B cell (primary cell): ENCODE measurements around the gene SH3TC1. TPM values are rescaled to one million over a fixed set of nuclear protein-coding genes. Genes with fewer than 3 reads are reported as not detected.

Experiments used
- ATAC-seq: fragments of 200-7000 bp; cut with Tn5 transposase; one replicate; pipeline ENCODE4 v1.10.0; 2021; ENCODE audit warnings: low read depth, mild to moderate bottlenecking, moderate number of reproducible peaks, moderate library complexity
- CTCF ChIA-PET: fragments of 350-600 bp; sonication (Branson Sonifier 250); formaldehyde crosslinking; loops from one replicate; lab custom pipeline; 2021; ENCODE audit warnings: antibody characterized with exemption, inconsistent platforms; lab: Charles Lee
- POLR2A ChIA-PET: fragments of 350-600 bp; sonication (Branson Sonifier 250); formaldehyde crosslinking; loops from one replicate; lab custom pipeline; 2021; ENCODE audit warnings: antibody characterized with exemption; lab: Charles Lee
- DNase-seq: peaks from one replicate; pipeline ENCODE4 v3.0.0; 2013
- H2AFZ ChIP-seq: 2 replicates; pipeline ENCODE4 v1.6.1; 2012; ENCODE audit warnings: mild to moderate bottlenecking, low read depth, low read length; ENCODE audit not compliant: insufficient read depth, poor library complexity, severe bottlenecking
- H3K27ac ChIP-seq, 2 donors: 1 replicate in 1 of 2; 2 replicates in 1 of 2; pipeline ENCODE4 v1.5.1; 2012 to 2013; ENCODE audit warnings: low read length in 2 of 2, mild to moderate bottlenecking in 2 of 2, moderate library complexity in 1 of 2
- H3K27me3 ChIP-seq, 4 experiments: fragments of 200-600 bp in 1 of 4; sonication (generic) in 1 of 4; replicated peaks in 1 of 4; 1 replicate in 2 of 4; 2 replicates in 2 of 4; pipeline versions ENCODE4 v1.6.1 to v1.7.0; 2013 to 2016; ENCODE audit warnings: low read length in 3 of 4, mild to moderate bottlenecking in 2 of 4, mixed read lengths in 1 of 4, moderate library complexity in 1 of 4; ENCODE audit not compliant: insufficient read depth in 4 of 4, control insufficient read depth in 3 of 4; ENCODE audit errors: control extremely low read depth in 1 of 4
- H3K36me3 ChIP-seq, 2 experiments: replicated peaks in 1 of 2; 1 replicate in 1 of 2; 2 replicates in 1 of 2; pipeline versions ENCODE4 v1.6.1 to v1.7.1; 2013; ENCODE audit warnings: low read length in 1 of 2; ENCODE audit not compliant: insufficient read depth in 2 of 2, control insufficient read depth in 1 of 2; ENCODE audit errors: control extremely low read depth in 1 of 2, extremely low read depth in 1 of 2
- H3K4me1 ChIP-seq, 2 donors: fragments of 200-600 bp in 1 of 2; sonication (generic) in 1 of 2; 1 replicate in 1 of 2; 2 replicates in 1 of 2; pipeline versions ENCODE4 v1.5.1 to v1.6.1; 2013 to 2017; ENCODE audit warnings: low read length in 2 of 2; ENCODE audit not compliant: control insufficient read depth in 2 of 2, insufficient read depth in 2 of 2
- H3K4me2 ChIP-seq: replicated peaks from 2 replicates; pipeline ENCODE3; 2012; ENCODE audit warnings: mild to moderate bottlenecking, low read depth, low read length; ENCODE audit not compliant: poor library complexity, severe bottlenecking
- H3K4me3 ChIP-seq, 5 experiments: fragments of 200-600 bp in 1 of 5; sonication (generic) in 1 of 5; 1 replicate in 3 of 5; 2 replicates in 2 of 5; pipeline versions ENCODE4 v1.5.1 to v1.7.0; 2011 to 2016; ENCODE audit warnings: low read length in 4 of 5, mild to moderate bottlenecking in 4 of 5, low read depth in 2 of 5, control low read depth in 1 of 5, moderate library complexity in 1 of 5; ENCODE audit not compliant: insufficient read depth in 1 of 5; ENCODE audit errors: control extremely low read depth in 1 of 5, extremely low read depth in 1 of 5
- H3K79me2 ChIP-seq: fragments of 200-600 bp; sonication (generic); one replicate; pipeline ENCODE4 v1.6.0; 2016; ENCODE audit warnings: low read length; ENCODE audit not compliant: control insufficient read depth, insufficient read depth
- H3K9ac ChIP-seq: fragments of 200-600 bp; sonication (generic); 2 replicates; pipeline ENCODE4 v1.6.1; 2017; ENCODE audit warnings: mild to moderate bottlenecking, low read length, moderate library complexity
- H3K9me3 ChIP-seq, 3 donors: one replicate each; pipeline versions ENCODE4 v1.6.1 to v1.7.1; 2013; ENCODE audit warnings: low read length in 2 of 3; ENCODE audit not compliant: control insufficient read depth in 2 of 3, insufficient read depth in 1 of 3; ENCODE audit errors: control extremely low read depth in 1 of 3
- H4K20me1 ChIP-seq: 2 replicates; pipeline ENCODE4 v1.6.0; 2012; ENCODE audit warnings: mild to moderate bottlenecking, low read length; ENCODE audit not compliant: insufficient read depth, control insufficient read depth, poor library complexity, severe bottlenecking
- H3K27ac Mint-ChIP-seq: one replicate; pipeline ENCODE4 v1.8.0; 2021; ENCODE audit warnings: mixed read lengths
- H3K27me3 Mint-ChIP-seq: one replicate; pipeline ENCODE4 v1.8.0; 2021; ENCODE audit warnings: mixed read lengths
- H3K4me1 Mint-ChIP-seq: one replicate; pipeline ENCODE4 v1.8.0; 2021; ENCODE audit warnings: mixed read lengths
- H3K4me3 Mint-ChIP-seq: one replicate; pipeline ENCODE4 v1.8.0; 2021; ENCODE audit warnings: mixed read lengths
- H3K9me3 Mint-ChIP-seq: one replicate; pipeline ENCODE4 v1.8.0; 2022; ENCODE audit warnings: mixed read lengths; ENCODE audit not compliant: insufficient read depth
- EZH2 ChIP-seq: IDR thresholded peaks from 2 replicates; pipeline ENCODE4 v1.6.1; 2012; ENCODE audit warnings: borderline replicate concordance, low read depth, mild to moderate bottlenecking, moderate library complexity, low read length; ENCODE audit not compliant: insufficient read depth, poor library complexity, severe bottlenecking
- WGBS: methylation state at CpG from one replicate; pipeline ENCODE4 v1.1.5; 2013; ENCODE audit warnings: missing lambda C conversion rate; ENCODE audit not compliant: insufficient coverage; 5-methylcytosine and 5-hydroxymethylcytosine counted together
- intact Hi-C: fragments of 100-400 bp; cut with micrococcal nuclease; formaldehyde crosslinking; loops from one replicate; pipeline ENCODE4 v1.10.0; 2022
- polyA plus RNA-seq: library from polyadenylated mRNA; depleted of rRNA; stranded (reverse); fragments of >200 nt; gene quantifications from 2 replicates; pipeline ENCODE4 v1.2.3, GENCODE V29; 2012
- total RNA-seq, 2 donors: library from RNA; stranded (reverse); fragments of 120-200 nt in 1 of 2; gene quantifications; 1 replicate in 1 of 2; 2 replicates in 1 of 2; pipeline versions ENCODE4 v1.2.3 to v1.2.4, GENCODE V29; 2013 to 2022
- TF ChIP-seq, protein P1 (sequence below): fragments of 200-600 bp; IDR thresholded peaks from one replicate; pipeline ENCODE4 v1.8.0; 2022; ENCODE audit warnings: antibody characterized with exemption, mild to moderate bottlenecking

Gene SH3TC1
- total and polyA plus RNA-seq, 2 donors (not counting 1 experiment from before 2014, with no cell fraction given) = 63.8 to 388 TPM

DNA sequence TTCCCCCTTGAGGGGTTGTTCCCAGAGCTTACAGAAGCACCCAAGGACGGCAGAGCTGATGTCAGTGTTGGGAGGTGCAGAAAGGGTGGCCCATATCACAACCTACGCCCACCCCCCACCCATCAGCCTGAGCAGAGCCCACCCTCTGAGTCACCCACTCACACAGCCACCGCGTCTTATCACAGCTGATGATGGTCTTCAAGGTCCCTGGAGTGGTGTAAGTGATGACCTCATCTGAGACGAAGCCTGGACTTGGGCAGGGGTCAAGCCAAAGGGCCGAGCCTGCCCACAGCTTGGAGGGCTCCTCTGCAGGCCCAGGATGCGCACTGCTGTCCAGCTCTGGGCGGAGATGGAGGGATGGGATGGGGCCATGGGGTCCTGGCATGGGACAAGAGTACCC lies 67.4 kb downstream of the SH3TC1 start:
- 84% methylated on average over 5 of the region's 8 CpGs for WGBS
- no peak for DNase-seq
- intact Hi-C loops = no loop called here

DNA sequence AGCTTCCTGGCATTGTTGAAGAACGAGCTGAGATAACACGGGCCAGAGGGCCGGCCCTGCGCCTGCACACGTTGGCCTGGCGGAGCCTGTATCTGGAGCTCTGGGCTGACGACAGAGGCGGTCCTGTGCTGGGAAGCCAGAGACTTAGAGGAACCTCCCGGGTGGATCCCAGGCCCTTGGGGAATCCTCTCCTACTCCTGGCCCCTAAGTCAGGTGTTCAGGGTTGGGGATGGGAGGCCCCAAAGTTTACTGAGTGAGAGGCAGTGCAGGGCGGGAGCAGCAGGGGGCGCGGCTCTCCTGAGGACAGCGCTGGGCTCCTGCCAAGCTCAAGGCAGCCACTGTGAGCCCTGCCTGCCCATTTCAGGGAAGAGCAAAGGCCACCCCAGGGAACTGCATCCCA lies 68.0 kb downstream of the SH3TC1 start:
- Histone ChIP-seq H3K4me2 (no peak overlapping the region), H3K27me3 (peaks cover 0 to 19% (median 2%) of the 10 kb centered on the region in 4 experiments), H3K4me3 (no peak overlapping the region), H2AFZ (no peak overlapping the region), H4K20me1 (no peaks in the 10 kb centered on the region), H3K9ac (no peak overlapping the region), H3K4me1 (no peaks in the 10 kb centered on the region), H3K79me2 (no peaks in the 10 kb centered on the region), H3K36me3 (no peaks in the 10 kb centered on the region), H3K27ac (no peak overlapping the region), H3K9me3 (no peaks in the 10 kb centered on the region)
- intact Hi-C loops = no loop called here
- H3K27ac Mint-ChIP-seq = no peak overlapping the region
- WGBS = 68% methylated on average over 13 of the region's 13 CpGs
- H3K4me3 Mint-ChIP-seq = no peak overlapping the region
- H3K9me3 Mint-ChIP-seq = no peaks in the 10 kb centered on the region
- POLR2A ChIA-PET = no interaction called here
- ATAC-seq = no peak
- TF ChIP-seq, protein P1, sequence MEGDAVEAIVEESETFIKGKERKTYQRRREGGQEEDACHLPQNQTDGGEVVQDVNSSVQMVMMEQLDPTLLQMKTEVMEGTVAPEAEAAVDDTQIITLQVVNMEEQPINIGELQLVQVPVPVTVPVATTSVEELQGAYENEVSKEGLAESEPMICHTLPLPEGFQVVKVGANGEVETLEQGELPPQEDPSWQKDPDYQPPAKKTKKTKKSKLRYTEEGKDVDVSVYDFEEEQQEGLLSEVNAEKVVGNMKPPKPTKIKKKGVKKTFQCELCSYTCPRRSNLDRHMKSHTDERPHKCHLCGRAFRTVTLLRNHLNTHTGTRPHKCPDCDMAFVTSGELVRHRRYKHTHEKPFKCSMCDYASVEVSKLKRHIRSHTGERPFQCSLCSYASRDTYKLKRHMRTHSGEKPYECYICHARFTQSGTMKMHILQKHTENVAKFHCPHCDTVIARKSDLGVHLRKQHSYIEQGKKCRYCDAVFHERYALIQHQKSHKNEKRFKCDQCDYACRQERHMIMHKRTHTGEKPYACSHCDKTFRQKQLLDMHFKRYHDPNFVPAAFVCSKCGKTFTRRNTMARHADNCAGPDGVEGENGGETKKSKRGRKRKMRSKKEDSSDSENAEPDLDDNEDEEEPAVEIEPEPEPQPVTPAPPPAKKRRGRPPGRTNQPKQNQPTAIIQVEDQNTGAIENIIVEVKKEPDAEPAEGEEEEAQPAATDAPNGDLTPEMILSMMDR = no peak
- no peaks in the 10 kb centered on the region for H3K4me1 Mint-ChIP-seq
- H3K27me3 Mint-ChIP-seq = peaks cover 39% of the 10 kb centered on the region
- DNase-seq = no peak
- CTCF ChIA-PET = interaction anchor here (0.8 to 1.4 kb wide), 3 partner anchors 9 to 137 kb away, joined by 3 to 6 read pairs (median 3); no protein-coding TSS in a partner anchor

More for the DNA sequence above, 67.4 kb downstream of the SH3TC1 start:
- TF ChIP-seq, protein P1 = no peak
- TF ChIP-seq EZH2 = no peak
- Histone ChIP-seq H3K4me1 (no peaks in the 10 kb centered on the region), H3K4me2 (no peak overlapping the region), H3K27me3 (peaks cover 0 to 19% (median 2%) of the 10 kb centered on the region in 4 experiments), H3K4me3 (no peak overlapping the region), H3K27ac (no peak overlapping the region), H3K9ac (no peak overlapping the region), H2AFZ (no peak overlapping the region), H3K36me3 (no peaks in the 10 kb centered on the region), H3K79me2 (no peaks in the 10 kb centered on the region), H3K9me3 (no peaks in the 10 kb centered on the region), H4K20me1 (no peaks in the 10 kb centered on the region)
- POLR2A ChIA-PET = no interaction called here
- Mint-ChIP-seq H3K27ac (no peak overlapping the region), H3K9me3 (no peaks in the 10 kb centered on the region), H3K27me3 (peaks cover 36% of the 10 kb centered on the region), H3K4me3 (no peak overlapping the region), H3K4me1 (no peaks in the 10 kb centered on the region)
- CTCF ChIA-PET = interaction anchor here (1.4 kb wide), 1 partner anchor 8 kb away, joined by 6 read pairs; no protein-coding TSS in a partner anchor
- no peak for ATAC-seq
